Measurements from ENCODE around the gene WDR74.
"Not testable (repeated sequence)": the region's sequence is repeated elsewhere in the genome, so short reads cannot be mapped to it uniquely, and the experiment has no call there.

The WDR74 gene

DNA sequence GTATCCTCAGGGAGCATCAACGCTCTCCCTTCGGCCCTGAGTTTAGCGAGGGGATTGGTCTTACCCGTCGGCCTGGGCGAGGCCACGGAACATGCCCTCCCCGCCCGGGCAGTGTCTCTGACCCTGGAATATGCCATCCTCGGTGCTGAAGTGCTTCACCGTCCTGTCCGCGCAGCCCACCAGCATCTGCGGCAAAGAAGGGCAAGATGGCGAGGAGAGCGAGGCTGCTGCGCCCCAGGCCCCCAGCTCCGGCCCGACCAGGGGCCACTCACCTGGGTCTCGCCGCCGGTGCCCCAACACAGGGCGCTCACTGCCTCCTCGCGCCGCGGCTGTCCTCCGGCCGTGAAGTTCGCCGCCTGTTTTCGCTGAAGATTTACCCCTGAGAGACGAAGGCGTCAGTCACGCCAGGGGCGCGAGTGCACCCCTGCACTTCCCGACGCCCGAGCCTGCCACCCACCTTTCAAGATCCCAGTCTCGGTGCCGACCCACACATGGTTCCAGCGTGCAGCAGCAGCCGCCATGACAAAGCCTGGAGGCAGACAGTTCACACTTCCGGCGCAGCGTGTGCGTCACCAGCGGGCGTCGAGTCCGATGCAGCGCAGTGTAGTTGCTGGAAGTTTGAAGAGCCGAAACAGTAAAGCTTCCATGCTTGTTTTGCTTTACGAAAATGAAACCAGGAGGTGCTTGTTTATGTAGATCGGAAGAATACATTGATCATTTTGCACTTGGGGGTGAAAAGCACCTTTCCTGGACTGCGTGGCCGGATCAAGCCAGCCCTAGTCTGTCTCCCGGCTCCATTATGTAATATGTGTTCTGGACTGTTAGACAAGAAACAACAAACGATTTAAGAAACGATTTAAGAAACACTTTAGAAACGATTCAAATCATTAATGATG lies at the start of gene WDR74:
WDR74 (minus strand) TSS at position 541 of the 896 bp plus-strand sequence; CDS start at position 521, 20 bp downstream.
- DNase-seq: peak; percentile 96

DNA sequence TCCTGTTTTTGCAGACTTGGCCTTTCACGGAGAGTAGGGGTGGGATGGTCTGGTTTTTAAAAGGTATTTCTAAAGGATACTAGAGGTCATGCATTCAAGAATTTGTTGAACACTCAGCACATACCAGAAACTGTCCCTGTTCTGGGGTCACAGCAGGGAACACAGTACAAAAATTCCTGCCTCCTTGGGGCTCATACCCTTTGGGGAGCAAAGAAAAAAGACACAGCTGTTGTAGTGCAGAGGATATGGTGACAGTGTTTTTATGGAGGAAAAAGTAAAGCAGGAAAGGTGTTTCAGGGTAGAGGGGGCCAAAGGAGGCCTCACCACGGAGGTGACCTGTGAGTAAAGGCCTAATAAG lies 49.7 kb upstream of the WDR74 start:
- DNase-seq: peak; percentile 55

DNA sequence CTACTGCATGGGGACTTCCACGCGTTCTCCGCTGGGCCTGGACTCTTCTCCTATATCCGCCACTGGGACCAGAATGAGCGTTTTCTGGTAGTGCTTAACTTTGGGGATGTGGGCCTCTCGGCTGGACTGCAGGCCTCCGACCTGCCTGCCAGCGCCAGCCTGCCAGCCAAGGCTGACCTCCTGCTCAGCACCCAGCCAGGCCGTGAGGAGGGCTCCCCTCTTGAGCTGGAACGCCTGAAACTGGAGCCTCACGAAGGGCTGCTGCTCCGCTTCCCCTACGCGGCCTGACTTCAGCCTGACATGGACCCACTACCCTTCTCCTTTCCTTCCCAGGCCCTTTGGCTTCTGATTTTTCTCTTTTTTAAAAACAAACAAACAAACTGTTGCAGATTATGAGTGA lies 49.0 kb upstream of the WDR74 start:
- no peak for DNase-seq

DNA sequence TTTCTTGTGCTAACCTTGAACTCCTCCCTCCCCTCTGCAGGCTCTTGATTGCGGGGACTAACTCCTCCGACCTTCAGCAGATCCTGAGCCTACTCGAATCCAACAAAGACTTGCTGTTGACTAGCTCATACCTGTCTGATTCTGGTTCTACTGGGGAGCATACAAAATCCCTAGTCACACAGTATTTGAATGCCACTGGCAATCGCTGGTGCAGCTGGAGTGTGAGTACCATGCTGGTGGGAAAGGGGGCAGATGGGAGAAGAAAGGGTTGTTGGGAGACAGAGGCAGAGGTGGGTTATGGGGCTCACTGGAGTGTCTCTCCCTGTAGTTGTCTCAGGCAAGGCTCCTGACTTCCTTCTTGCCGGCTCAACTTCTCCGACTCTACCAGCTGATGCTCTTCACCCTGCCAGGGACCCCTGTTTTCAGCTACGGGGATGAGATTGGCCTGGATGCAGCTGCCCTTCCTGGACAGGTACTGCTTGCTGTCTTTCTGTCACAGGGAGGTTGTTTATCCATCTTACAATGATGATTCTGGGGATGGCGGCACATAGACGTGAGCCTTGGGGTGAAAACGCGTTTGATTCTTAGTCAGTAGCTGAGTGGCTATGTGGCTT lies 45.9 kb upstream of the WDR74 start:
- no peak for DNase-seq

DNA sequence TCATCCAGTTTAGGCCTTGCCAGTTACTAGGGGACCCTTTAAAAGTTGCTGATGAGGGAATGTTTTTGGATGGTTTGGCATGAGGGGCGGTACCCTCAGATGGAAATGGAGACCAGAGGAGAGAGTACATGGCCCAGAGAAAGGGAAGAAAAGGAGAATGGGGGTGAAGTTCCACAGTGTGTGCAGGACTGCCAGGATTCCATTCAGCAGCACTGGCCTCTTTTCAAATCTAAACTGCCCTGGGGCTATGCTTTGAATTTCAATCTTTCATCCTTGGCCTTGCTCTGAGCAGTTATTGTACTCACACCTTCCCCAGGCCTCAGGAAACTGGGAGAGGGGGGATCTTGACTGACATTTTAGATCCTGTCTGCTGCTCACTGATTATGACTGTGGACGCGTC lies 44.3 kb upstream of the WDR74 start:
- no peak for DNase-seq

DNA sequence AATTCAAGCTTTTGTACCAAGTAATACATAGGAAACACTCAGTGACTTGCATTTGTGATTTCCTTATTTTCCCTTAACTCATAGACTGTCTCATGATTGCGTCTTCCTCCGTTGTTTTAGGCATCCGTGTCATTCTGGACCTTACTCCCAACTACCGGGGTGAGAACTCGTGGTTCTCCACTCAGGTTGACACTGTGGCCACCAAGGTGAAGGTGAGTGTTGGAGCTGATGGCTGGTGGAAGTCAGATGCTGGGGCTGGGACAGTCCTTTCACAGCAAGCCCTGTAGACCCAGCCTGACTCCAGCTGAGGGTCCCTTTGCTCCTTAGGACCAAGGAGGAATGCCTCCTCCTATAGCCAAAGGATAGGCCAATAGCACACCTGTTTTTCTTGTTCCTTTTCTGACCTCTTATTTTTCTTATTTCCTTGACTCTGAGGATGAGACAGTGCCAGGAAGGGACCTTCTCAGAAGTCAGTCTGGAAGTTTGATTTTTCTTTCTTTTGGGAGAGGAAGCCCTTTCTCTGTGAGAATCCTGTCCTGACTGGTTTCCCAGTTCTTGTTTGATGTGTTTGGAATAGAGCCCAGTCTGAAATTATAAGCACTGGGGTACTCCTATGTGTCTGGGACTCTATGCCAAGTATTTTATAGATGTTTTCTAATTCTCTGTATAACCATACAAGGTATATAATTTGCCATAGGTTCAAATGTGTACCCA lies 43.6 kb upstream of the WDR74 start:
- no peak for DNase-seq

DNA sequence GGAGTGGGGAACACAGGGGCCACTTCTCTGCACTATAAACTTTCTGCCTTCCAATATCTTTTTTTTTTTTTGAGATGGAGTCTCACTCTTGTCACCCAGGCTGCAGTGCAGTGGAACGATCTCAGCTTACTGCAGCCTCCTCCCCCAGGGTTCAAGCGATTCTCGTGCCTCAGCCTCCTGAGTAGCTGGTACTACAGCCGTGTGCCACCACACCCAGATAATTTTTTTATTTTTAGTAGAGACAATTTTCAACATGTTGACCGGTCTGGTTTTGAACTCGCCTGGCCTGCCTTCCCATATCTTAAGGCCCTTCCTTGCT lies 43.0 kb upstream of the WDR74 start:
- DNase-seq: peak; percentile 49

DNA sequence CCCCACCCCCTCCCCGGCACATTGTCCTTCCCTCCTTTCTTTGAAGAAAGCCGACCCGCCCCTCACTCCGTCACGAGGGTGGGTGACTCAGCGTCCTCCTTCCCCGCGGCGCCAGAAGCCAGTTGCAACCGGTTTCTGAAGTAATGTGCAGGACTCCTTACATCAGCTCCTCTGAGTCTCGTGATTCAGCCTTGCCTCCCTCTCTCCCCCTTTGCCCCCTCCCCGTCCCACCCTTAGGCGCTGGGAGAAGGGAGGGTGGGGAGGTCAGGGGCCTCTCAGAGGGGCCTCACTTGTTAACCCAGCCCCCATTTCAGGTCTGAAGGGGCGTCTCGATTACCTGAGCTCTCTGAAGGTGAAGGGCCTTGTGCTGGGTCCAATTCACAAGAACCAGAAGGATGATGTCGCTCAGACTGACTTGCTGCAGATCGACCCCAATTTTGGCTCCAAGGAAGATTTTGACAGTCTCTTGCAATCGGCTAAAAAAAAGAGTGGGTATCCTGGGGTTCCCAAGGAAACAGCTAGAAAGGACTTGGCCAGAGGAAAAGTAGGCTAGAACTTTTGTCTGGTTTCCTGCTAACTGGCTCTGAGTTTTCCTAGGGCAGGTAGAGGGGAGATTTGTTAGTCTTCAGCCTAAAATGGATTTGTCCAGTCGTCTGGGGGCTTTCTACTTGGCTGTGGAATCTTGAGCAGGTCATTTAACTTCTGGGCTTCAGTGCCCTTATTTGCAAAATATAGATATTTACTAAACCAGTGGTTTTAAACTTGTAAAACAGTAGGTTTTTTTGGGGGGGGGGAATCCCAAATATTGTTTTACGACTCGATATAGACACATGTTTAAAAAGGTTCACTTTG lies 42.4 kb upstream of the WDR74 start:
- DNase-seq: peak; percentile 99

DNA sequence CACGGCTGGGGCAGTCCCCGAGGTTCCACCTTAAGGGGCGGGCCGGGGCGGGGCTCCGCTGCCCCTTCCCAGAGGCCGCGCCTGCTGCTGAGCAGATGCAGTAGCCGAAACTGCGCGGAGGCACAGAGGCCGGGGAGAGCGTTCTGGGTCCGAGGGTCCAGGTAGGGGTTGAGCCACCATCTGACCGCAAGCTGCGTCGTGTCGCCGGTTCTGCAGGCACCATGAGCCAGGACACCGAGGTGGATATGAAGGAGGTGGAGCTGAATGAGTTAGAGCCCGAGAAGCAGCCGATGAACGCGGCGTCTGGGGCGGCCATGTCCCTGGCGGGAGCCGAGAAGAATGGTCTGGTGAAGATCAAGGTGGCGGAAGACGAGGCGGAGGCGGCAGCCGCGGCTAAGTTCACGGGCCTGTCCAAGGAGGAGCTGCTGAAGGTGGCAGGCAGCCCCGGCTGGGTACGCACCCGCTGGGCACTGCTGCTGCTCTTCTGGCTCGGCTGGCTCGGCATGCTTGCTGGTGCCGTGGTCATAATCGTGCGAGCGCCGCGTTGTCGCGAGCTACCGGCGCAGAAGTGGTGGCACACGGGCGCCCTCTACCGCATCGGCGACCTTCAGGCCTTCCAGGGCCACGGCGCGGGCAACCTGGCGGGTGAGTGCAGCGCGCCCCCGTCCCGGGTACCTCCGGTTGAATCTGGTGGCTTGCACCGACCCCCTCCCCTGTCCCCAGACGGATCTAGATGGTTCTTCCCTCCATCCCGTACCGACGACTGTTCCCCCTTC lies 41.6 kb upstream of the WDR74 start, which contains the start of gene SLC3A2:
SLC3A2 (plus strand) TSS at position 94 of the 776 bp plus-strand sequence; CDS start at position 222, 128 bp downstream.
- peak; percentile 94 for DNase-seq

DNA sequence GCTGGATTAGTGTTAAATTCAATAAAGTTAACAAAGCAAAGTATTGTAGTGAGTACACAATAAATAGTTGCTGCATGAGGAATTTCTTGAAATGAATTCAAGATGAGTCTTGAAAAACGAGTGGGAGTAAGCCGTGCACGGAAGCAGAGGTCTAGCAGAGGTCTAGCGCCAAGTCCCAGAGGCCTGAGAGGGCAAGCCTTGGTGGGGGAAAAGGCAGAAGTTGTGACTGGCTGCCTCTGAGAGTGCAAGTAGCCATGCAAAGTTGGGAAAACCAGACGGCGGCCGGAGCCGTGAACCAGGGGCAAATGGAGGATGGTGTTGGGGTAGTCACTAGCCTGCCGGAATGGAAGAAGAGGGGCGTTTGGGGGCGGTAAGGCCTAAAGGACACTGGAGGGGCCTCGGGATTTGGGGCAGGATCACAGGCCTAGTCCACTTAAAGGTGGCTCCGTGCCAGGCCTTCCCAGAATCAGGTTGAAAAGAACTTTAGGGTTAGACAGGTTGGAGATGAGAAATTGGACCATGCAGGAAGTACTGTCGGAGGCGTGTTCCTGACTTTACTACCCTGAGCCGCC lies 40.9 kb upstream of the WDR74 start:
- DNase-seq: peak; percentile 83

DNA sequence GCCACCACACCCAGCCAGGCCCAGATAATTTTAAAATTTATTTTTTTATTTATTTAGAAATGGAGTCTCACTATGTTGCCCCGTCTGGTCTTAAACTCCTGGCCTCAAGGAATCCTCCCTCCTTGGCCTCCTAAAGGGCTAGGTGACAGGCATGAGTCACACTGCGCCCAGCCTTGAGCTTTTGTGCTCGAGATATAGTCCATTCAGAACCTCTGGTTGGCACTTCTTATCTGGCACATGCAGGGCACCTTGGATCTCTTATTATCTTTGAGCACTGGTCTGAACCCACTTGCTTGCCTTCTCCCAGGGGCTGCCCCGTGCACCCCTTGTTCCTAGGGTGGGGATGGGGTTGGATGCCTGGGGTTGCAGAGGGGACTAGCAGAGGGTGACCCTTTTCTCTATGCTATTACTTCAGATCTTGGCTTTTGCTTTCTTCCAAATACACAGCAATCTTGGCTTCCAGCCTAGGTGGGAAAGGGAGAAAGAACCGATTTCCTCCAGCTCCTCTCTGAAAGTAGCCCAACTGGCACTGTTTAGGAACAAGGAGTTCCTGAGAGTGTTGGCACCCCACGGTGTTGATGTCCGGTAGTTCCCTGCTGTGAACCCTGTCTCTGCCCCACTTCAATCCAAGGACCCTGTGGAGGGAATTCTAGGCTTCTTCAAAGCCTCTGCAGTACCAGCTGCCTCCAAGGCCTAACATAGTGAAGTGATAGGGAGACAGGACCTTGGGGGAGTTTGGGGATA lies 40.0 kb upstream of the WDR74 start:
- peak; percentile 38 for DNase-seq

DNA sequence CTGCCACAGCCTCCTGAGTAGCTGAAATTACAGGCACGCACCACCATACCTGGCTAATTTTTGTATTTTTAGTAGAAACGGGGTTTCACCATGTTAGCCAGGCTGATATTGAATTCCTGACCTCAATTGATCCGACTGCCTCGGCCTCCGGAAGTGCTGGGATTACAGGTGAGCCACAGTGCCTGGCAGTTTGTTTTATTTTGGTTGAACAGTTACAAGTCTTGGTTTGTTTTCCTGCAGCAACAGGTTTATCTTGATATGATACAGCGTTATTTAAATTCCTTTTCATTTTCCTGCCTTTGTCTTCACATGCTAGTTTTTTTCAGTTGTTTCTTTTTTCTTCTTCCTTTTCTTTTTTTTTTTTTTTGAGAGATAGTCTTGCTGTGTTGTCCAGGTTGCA lies 37.3 kb upstream of the WDR74 start:
- DNase-seq: no peak

DNA sequence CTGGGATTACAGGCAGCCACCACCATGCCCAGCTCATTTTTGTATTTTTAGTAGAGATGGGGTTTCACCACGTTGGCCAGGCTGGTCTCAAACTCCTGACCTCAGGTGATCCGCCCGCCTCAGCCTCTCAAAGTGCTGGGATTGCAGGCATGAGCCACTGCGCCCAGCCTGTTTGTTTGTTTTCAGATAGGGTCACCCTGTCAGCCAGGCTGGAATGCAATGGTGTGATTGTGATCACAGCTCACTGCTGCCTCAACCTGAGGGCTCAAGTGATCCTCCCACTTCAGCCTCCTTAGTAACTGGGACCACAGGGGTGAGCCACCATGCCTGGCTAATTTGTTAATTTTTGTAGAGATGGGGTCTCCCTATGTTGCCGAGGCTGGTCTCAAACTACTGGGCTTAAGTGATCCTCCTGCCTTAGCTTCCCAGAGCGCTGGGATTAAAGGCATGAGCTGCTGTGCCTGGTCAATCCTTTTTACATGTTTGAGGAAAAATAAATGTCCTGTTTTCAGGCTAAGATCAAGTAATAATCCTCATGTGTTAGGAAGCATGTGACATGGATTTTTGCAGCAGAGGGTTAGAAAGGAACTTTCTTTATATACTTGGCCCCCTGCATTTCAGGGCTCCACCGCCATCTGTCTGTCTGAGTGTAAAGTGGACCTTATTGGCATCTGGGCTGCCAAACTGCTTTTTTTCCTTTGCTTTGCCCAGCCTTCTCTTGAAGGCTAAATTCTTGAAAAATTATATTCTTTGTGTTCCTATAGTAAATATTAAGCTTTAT lies 36.5 kb upstream of the WDR74 start:
- no peak for DNase-seq

DNA sequence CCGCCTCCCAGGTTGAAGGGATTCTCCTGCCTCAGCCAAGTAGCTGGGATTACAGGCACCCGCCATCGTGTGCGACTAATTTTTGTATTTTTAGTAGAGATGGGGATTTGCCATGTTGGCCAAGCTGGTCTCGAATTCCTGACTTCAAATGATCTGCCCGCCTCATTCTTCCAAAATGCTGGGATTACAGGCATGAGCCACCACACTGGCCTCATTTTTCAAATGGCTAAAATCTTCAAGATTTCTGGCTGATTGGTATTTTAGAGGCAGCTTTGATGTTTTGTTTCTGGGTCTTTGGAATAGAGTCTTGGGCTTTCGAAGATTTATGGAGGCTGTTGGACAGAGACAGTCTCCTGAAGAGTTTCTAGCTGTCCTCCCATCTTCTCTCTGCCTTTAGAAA lies 35.5 kb upstream of the WDR74 start:
- DNase-seq: no peak

DNA sequence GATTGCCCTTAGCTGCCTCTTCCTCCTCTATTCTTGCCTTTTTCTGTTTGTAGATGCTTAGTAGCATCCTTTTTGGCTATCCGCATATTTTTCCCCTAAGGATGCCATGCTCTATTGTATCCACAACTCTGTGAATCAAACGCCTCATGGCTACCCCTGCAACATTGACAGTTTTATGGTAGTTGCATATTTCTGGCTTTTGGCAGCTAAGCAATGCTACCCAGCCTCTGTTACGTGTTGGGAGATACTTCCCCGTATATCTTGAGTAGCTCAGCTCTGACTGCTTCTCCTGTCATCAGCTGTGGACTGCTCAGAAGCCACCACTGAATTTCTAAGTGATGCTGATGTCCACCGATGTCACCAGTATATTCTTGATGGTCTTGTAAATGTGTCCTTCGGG lies 26.2 kb upstream of the WDR74 start:
- no peak for DNase-seq

DNA sequence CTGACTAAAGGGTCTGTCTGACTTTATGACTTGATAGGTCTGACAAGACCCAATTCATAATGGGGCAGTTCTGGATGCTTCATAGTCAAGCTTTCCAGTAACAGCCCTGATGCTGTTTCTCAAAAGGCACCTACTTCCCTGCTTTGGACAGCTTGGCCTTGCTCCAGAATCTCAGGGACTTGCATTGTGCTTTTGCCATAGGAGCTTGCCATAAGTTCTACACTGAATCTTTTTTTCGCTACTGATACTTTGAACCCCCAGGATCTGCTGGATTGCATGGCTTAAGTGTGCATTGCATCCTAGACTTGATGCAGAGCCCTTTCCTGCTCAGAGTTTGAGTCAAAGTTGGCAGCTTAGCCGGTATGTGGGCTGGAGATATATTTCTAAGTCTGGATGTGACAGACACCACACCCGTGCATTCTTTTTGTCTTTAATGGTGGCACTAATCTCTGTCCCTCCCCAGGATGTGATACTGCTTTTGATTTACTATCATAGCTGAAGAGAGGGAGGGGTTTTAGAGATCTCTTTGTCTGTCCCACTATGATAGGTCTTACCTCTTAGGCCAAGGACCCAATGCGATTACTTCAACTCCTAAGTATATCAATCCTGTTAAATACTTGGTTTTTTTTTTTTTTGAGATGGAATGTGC lies 24.4 kb upstream of the WDR74 start:
- DNase-seq: no peak

DNA sequence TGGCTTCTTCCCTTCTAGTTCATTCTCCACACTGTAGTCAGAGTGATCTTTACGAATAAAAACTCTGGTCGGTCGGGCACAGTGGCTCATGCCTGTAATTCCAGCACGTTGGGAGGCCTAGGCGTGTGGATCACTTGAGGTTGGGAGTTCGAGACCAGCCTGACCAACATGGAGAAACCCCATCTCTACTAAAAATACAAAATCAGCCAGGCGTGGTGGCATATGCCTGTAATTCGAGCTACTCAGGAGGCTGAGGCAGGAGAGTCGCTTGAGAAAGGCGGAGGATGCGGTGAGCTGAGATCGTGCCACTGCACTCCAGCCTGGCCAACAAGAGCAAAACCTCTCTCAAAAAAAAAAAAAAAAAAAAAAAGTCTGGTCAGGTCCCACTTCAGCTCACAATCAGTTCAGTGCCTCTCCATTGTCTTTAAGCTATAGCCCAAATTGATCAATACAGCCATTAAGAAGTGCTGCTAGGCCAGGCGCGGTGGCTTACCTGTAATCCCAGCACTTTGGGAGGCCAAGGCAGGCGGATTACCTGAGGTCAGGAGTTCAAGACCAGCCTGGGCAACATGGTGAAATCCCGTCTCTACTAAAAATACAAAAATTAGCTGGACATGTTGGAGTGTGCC lies 22.3 kb upstream of the WDR74 start:
- not testable (repeated sequence) for DNase-seq

DNA sequence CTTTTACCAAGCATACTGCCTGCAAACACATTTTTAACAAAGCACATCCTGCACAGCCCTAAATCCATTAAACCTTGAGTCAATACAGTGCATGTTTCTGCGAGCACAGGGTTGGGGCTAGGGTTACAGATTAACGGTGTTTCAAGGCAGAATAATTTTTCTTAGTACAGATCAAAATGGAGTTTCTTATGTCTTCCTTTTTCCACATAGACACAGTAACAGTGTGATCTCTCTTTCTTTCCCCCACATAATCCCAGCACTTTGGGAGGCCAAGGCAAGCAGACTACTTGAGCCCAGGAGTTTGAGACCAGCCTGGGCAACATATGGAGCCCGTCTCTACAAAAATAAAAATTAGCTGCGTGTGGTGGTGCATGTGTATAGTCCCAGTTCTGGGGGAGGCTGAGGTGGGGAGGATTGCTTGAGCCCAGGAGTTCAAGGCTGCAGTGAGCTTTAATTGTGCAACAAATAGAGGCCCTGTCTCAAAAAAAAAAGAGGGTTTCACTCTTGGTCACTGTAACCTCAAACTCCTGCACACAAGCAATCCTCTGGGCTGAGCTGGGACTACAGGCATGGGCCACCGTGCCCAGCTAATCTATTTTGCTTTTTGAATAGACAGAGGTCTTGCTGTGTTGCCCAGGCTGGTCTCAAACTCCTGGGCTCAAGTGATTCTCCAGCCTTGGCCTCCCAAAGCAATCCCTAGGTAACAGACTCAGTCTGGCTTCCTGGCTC lies 21.6 kb upstream of the WDR74 start:
- DNase-seq: peak; percentile 49

All from OCI-M1 (cell line).